Adipose tissue (tissue), 3 donors: ENCODE results near the gene CHIA. TPM values are rescaled to one million over a fixed set of nuclear protein-coding genes. Genes with fewer than 3 reads are reported as not detected.
"Not testable (repeated sequence)": the region's sequence is repeated elsewhere in the genome, so short reads cannot be mapped to it uniquely, and the experiment has no call there.

Experiments
- H3K27ac ChIP-seq: one replicate; pipeline ENCODE4 v1.5.1; 2013; ENCODE audit warnings: low read depth, low read length
- WGBS, 3 donors: extraction: QIAGEN DNeasy Blood & Tissue Kit; methylation state at CpG; one replicate each; pipeline ENCODE4 v1.1.7; 2013; 5-methylcytosine and 5-hydroxymethylcytosine counted together
- polyA plus RNA-seq, 3 donors: library from polyadenylated mRNA; stranded (reverse); fragments of 200-250 nt; gene quantifications; one replicate each; pipeline ENCODE4 v1.2.3, GENCODE V29; 2013
- donor health status: healthy with polysubstance abuse.
- donor health status: Bipolar disorder and iron deficiency.
- donor health status: healthy.

The CHIA gene
- polyA plus RNA-seq, 3 donors, result 0.03 to 14.0 TPM; not detected in 1

GRCh38 chr1:111347026-111347425 lies 56.4 kb downstream of the CHIA start:
- no peak overlapping the region for H3K27ac ChIP-seq

GRCh38 chr1:111351700-111352099 lies 61.0 kb downstream of the CHIA start:
- H3K27ac ChIP-seq, result no peak overlapping the region

More at GRCh38 chr1:111347026-111347425, 56.4 kb downstream of the CHIA start:
- WGBS, 3 donors, result 55 to 69% (median 61%) methylated on average over 6 of the region's 6 CpGs

DNA sequence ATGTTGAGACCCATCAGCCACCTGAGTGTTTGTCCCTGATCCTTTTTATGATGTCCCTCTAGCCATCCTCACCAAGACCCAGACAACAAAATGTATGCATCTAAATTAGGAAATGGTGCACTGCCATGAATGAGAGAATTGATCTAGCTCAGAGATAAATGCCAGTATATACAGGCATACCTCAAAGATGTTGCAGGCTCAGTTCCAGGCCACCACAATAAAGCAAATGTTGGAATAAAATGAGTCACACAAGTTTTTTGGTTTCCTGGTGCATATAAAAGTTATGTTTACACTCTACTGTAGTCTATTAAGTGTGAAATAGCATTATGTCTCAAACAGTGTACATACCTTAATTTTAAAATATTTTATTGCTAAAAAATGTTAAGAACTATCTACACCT lies 63.9 kb downstream of the CHIA start:
- H3K27ac ChIP-seq, result no peak overlapping the region

GRCh38 chr1:111358964-111359363 lies 68.3 kb downstream of the CHIA start:
- H3K27ac ChIP-seq, result no peak overlapping the region
- WGBS, 3 donors, result 37 to 90% (median 82%) methylated on average over 2 of the region's 2 CpGs

DNA sequence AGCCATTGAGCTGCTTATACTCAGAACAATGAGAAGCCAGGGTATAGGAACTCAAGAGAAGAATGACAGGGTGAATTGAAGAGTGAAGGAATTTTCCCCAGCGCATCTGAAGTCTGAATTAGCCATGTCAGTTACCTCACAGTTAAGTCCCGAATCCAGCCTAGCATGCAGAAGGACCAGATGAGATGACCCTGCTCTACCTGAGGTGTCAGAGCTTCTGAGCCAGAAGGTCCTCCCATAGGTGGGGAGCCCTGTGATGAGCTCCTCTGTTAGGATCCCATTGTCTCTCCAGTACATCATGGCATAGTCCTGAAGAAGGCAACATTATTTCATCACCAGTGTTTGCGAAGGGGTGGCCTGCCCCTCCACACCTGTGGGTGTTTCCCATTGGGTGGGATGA lies 68.7 kb downstream of the CHIA start:
- H3K27ac ChIP-seq, result no peak overlapping the region
- 91 to 95% (median 95%) methylated on average over 3 of the region's 3 CpGs for WGBS, 3 donors

- not testable (repeated sequence) for H3K27ac ChIP-seq
- WGBS, 3 donors, result 49 to 79% (median 57%) methylated on average over 4 of the region's 4 CpGs
These were observed 69.6 kb downstream of the CHIA start for GRCh38 chr1:111360257-111360656.

DNA sequence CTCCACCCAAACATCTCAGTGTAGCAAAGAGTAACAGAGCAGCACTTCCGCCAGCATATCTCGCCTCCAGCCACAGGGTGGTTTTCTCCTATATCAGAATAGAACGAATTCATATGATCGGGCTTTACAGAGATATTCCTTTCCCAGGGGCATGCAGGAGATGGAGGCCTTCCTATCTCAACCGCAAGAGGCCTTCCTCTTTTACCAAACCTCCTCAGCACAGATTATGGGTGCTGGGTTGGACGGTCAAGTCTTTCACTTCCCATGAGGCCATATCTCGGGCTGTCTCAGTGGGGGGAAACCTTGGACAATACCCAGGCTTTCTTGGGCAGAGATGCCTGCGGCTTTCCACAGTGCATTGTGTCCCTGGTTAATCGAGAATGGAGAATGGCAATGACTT lies 71.1 kb downstream of the CHIA start:
- 78 to 88% (median 88%) methylated on average over 9 of the region's 9 CpGs for WGBS, 3 donors
- no peak overlapping the region for H3K27ac ChIP-seq

- H3K27ac ChIP-seq, result no peak overlapping the region
- 47 to 58% (median 52%) methylated on average over 4 of the region's 4 CpGs for WGBS, 3 donors
These were observed 74.0 kb downstream of the CHIA start for GRCh38 chr1:111364690-111365089.

- no peak overlapping the region for H3K27ac ChIP-seq
- 63 to 89% (median 68%) methylated on average over 1 of the region's 1 CpG for WGBS, 3 donors
These were observed 75.6 kb downstream of the CHIA start for GRCh38 chr1:111366256-111366655.

DNA sequence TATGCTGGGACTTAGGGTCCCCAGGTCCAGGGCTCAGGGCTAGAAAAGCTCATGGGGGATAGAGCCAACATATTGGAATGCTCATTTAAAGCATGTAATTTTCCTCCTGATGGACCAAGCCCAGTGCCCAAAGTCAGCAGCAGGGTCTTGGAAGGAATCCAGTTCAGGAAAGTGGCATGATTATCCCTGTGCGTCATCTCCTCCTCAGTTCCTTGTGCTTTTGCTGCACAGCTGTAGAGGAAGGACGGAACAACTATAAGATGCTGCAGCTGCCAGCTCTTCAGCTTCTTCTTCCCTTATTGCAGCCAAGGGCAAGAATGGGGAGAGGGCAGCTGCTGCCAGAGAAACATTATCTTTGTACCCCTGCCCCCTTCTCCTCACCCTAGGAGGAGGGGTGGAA lies 78.5 kb downstream of the CHIA start:
- WGBS, 3 donors, result 37 to 75% (median 64%) methylated on average over 2 of the region's 2 CpGs
- H3K27ac ChIP-seq, result no peak overlapping the region

GRCh38 chr1:111369645-111370044 lies 79.0 kb downstream of the CHIA start:
- 21 to 63% (median 42%) methylated on average over 3 of the region's 3 CpGs for WGBS, 3 donors
- H3K27ac ChIP-seq, result no peak overlapping the region

Other genes with a start within 250 kb of the CHIA start
- 10 to 100 TPM; 24.8 to 65.0 (median 63.5) TPM for gene DRAM2, start 150.8 kb upstream of the CHIA start, polyA plus RNA-seq
- 10 to 100 TPM; 11.8 to 28.0 (median 14.3) TPM for gene CEPT1, start 150.6 kb upstream of the CHIA start, polyA plus RNA-seq
- gene DENND2D, start 90.2 kb upstream of the CHIA start, polyA plus RNA-seq, result 10 to 100 TPM in 2 of 3 donors, 1 to 10 TPM in 1; 9.6 to 23.1 (median 19.6) TPM
- gene CHI3L2, start 63.1 kb upstream of the CHIA start, polyA plus RNA-seq, result 10 to 100 TPM in 2 of 3 donors, 1 to 10 TPM in 1; 1.0 to 20.5 (median 16.9) TPM
- under 1 TPM; 0.32 to 0.90 (median 0.65) TPM for gene OVGP1, start 136.9 kb downstream of the CHIA start, polyA plus RNA-seq
- 10 to 100 TPM in 2 of 3 donors, 1 to 10 TPM in 1; 9.0 to 29.0 (median 27.0) TPM for gene WDR77, start 158.4 kb downstream of the CHIA start, polyA plus RNA-seq
- gene ATP5PB, start 158.6 kb downstream of the CHIA start, polyA plus RNA-seq, result 100 to 1,000 TPM; 144 to 252 (median 245) TPM
- gene C1orf162, start 183.1 kb downstream of the CHIA start, polyA plus RNA-seq, result 10 to 100 TPM in 2 of 3 donors, 1 to 10 TPM in 1; 6.1 to 78.7 (median 38.7) TPM
- 1 to 10 TPM in 2 of 3 donors, under 1 TPM in 1; 0.81 to 5.5 (median 2.6) TPM for gene ADORA3, start 212.8 kb downstream of the CHIA start, polyA plus RNA-seq
- gene TMIGD3, start 212.8 kb downstream of the CHIA start, polyA plus RNA-seq, result 10 to 100 TPM in 1 of 3 donors, 1 to 10 TPM in 1, under 1 TPM in 1; 0.49 to 11.2 (median 2.8) TPM